NCI-H2029 (cell line): Measurements from ENCODE around the gene TNIP2.
A peak's percentile ranks its signal among the peaks of the same experiment; 100 is the strongest.
"Not testable (repeated sequence)": the region's sequence is repeated elsewhere in the genome, so short reads cannot be mapped to it uniquely, and the experiment has no call there.

Experiments
- DNase-seq: peaks from one replicate; lab custom pipeline; 2025; lab: John Stamatoyannopoulos, UW

Gene TNIP2

DNA sequence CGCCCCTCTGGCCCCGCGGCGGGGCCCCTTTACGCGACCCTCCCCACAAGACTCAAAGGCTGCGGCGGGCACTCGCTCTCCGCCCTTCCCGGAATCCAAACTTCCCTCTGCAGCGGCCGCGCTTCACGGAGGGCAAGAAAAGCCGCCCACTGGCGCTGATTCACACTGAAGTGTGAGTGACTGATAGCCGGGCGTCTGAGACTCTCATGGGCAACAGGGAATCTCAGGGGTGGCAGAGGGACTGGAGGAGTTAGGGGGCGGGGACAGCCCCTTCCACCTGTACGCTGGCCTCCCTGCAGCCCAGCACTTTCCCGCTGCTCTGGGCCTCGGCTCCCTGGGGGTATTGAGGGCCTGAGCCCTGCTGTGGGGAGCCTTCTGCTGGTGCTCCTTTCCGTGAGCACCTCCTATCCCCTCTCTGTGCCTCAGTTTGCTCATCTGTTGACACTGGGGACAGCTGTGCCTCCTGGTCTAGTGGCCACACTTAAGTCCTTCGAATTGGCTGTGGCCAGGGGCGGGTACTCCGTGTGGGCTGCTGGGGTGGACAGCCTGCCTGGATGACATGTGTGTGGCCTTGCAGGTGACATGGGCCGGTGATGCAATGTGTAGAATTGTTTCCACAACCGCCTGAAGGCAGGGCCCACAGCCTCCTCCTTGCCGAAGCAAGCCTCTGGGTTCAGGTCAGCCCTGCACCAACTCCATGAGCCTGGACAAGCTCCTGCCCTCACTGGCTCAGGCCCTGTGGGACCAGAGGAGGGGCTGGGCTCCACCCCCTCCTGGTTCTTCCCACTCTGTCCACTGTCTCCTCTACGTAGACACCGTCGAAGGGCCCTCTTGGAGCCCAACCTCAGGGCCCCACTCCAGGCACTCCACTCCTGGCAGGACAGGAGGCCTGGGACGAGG lies 37.7 kb upstream of the TNIP2 start:
- no peak for DNase-seq

DNA sequence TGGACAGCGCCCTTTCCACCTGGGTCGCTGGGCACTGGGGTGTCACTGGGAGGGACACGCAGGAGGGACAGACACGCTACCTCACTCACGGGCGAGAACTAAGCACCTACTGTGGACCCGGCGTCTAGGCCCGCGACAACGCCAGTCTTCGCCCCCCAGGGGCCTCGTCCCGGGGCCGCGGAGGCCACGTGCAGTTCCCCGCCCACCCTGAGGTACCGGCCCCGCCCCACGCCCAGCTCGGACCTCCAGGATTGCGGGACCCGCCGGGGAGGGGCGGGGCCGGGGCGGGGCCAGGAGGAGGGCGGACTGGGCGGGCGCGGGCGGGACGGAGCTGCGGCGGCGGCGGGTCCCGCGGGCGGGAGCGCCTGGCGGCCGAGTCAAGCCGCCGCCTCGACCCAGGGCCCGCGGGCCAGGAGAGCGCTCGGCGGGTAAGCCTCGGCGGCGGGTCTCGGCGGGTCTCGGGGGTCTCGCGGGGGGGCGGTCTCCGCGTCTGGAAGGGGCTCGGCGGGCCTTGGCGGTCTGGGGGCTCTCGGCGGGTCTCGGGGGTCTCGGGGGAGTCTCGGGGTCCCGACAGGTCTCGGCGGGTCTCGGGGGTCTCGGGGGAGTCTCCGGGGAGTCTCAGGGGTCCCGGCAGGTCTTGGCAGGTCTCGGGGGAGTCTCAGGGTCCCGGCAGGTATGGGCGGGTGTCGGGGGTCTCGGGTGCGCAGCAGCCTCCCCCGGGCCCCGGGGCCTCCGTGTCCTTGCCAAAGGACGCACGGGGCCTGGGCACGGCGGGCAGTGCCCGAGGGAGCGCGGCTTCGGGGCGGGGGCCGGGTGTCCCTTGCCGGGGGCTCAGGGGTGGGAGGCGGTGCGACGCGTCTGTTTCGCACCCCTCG lies 36.8 kb upstream of the TNIP2 start, which contains the start of gene SH3BP2:
TSS of gene SH3BP2 (plus strand) at position 375 of the 875 bp plus-strand sequence. CDS start 27,533 bp downstream, outside the sequence.
- DNase-seq, result peak; percentile 24

DNA sequence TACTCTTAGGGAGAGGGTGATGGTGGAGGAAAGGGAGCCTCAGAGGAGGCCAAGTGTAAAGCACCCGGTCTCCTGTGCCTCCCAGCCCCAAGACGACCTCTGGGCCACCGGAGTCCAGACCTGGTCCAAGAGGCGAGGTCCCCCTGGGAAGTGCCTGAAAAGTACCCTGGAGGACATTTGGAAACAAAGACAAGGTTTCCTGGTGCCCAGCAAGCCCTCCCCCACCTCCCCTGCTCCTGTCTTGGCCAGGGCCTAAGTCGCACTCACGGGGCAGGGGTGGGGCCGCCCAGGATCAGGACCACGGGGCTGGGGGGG lies 36.2 kb upstream of the TNIP2 start:
- DNase-seq, result no peak

DNA sequence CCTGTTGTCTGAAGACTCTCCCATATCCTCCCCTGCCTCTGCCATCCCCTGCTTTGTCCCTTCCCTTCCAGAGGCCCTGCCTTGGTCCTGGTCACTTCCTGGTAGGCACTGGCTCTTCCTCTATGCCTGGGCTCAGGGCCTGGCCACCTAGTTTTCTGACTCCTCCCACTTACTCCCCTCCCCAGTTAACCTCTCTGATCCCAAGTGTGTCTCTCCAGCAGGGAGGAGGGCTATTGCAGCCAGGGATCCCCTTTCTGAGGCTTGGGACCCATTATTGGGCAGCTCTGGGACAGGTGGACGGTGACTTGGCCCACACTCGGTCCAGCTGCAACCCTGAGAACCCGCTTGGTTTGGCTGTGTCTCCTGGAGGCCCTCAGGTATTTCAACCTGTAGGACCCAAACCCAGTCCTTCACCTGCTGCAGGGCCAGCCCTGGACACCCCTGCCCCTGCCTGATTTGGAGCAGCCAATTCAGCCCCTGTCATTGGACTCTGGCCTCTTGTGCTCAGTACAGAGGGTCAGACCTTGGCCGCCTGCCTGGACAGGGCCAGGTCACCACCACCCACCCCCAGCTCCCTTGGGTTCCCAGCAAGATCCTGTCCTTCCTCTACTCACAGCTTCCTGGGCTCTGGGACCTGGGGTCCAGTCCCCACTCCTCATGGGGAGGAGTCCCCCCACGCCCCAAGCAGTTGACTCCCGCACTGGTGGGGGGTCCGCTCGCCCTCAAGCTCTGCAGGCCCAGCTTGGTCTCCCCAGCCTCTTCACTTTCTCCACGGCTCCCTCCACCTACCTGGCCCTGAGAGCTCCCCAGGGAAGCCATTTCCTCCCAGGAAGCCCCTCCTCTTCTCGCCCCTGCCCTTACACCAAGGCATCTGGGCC lies 35.6 kb upstream of the TNIP2 start:
- DNase-seq, result no peak

DNA sequence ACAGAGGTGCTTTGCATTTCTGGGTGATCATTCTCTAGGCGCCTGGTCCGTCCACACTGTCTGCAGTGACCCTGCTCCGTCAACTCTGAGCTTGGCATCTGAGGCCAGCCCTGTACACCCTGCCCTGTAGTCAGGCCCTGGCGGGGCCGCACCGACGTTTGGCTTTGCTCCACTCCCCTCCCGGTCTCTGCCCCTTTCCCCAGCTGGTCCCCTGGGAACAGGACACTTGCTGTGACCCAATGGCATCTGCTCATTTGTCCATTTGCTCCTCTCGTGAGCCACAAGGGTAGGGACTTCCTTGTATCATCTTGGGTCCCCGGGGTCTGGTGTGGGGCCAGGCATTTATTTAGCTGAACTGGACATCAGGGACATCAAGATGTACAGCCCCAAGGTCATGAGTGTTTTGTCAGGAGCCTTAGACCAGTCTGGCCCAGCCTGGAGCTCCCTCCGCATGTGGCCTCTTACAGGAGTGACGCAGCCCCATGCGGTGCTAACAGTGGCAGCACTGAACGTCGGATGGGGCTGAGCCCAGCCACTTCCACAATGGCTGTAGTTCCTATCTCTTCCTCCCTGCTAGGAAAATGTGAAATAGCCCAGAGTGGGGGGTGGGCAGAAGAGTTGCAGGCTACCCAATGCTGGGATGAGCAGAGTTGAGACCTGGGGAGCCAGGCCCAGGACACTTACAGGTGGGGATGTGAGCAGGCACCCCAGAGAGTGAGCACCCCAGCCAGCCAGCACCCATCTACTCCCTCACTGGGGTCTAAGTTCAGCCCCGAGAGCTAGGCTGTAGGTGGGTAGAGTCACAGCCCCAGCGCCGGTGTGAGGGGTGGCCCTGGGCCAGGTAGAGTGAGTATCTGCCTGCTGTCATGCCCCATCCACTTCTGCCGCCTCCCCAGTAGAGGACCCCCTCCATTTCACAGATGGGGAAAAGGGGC lies 34.7 kb upstream of the TNIP2 start:
- no peak for DNase-seq

DNA sequence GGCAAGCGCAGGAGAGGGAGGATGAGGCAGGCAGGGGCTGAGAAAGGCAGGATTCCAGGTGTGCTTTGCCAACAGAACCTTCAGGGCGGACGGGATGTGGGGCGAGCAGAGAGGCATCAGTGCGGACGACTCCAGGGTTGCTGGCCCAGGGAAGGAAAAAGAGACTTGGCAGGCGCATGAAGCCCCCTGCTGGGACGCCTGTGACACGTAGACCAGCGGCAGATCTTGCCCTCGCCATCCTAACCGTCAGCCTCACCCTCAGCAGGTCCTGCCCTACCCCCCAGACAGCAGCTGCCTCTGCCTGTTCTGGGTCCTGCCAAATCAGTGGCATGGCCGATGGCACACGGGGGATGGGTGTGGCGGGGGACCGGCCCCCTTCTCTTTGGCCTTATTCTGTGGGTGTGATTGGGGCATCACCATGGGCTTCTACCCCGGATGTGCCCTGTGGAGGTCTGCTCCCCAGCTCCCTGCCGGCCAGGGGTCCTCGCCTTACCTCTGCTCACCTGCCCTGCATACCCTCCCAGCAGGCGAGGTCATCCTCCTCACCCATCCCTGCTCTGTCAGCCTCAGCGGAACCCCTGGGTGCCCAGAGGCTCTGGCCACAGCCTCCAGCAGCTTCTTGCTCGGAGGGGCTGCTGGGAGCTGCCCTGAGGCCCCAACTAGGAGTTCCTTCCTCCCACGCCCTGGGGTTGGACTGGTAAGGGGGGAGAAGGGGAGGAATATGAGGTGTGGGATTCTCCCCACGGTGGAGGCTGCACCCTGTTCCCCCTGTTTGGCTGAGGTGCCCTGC lies 33.9 kb upstream of the TNIP2 start:
- no peak for DNase-seq

DNA sequence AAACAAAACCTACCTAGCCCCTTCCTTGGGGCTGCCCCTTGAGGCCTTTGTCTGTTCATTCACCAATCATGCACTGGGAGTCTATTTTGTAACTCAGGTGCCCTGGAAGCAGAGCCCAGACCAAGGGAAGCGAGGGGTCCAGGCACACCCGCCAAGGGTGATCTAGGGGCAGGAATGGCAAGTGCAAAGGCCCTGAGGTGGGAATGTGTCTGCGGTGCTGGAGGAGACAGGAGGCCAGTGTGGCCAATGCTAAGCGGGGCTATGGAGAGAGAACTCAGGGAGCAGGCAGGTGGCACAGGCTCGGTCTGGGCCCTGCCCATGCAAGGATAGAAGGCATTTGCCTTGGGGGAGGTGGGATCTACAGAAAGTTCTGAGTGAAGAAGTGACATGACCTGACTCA lies 33.2 kb upstream of the TNIP2 start:
- DNase-seq, result no peak

DNA sequence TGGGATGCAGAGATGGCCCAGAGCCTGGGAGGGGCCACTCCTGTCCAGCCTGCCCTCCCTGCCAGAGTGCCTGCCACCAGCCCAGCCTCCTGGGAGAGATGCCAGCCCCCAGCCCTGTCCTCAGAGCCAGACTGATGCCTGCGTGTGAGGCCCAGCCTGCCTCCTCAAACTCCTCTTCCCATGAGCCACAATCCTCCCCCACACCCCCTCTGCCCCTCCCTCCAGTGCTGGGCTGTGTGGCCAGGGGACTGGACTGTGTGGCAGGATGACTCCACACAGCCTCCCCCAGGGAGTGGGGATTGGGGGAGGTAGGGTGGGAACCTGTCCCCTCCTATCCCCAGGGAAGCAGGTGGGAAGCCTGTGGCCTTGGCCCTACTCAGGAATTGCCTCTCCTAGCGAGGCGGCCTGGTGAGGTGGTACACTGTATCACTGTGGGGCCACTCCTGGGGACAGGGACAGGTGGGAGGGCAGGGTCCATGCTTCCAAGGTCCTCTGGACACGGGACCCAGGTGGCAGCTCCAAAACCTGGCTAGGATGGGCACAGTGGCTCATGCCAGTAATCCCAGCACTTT lies 32.5 kb upstream of the TNIP2 start:
- DNase-seq, result no peak

DNA sequence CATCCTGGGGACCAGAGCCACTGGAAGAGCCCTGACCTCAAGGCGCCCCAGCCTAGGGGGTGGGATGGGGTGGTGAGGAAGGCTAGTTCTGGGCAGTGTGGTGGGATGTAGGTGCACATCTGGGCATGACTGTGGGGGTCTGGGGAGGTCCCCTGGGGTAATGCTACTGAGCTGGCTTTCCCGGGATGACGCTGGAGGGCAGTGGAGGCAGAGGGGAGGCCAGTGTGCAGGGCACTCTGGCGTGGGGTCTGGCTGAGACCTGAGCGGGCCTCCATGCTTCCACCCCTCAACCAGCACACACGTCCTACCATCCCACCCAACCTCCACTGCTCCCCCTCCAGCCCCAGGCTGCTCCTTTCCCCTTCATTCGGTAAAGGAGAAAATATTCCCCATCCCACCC lies 32.0 kb upstream of the TNIP2 start:
- DNase-seq, result no peak

DNA sequence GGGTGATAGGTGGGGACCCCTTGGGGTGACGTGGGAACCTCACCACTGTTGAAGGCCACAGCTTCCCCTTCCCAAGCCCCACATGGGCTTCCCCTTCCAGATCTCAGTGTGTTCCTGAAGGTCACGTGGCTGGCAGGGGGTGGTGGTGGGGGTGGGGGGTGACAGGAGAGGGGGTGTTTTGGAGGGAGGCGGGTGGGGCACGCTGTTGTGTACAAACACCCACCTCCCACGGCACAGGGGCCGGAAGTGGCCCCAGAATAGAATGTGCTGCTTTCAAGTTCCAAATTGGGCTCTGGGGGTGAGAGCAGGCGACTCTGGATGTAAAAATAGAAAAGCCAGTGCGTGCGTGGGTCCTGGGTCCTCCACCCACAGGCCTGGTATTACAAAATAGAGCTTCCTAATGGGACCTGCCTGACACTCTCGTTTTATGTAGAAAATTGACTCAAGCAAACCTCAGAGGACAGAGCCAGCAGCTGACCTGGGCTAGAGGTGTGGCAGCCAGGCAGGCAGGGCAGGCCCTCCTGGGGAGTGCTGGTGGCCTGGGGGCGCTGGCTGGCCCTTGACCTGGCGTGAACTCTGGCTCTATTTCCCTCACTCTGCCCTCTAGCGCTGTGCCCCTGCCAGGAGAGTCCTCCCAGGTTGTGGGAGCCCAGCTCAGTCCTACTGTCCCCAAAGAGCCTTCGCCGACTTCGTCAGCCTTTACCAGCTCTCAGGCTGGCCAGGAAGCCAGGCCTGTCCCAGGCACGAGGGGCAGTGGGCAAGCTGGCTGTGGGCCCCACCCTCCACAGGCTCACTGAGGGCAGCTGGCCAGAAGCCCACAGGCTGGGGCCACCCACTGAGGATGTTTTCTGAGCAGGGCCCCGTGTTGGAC lies 31.3 kb upstream of the TNIP2 start:
- no peak for DNase-seq

DNA sequence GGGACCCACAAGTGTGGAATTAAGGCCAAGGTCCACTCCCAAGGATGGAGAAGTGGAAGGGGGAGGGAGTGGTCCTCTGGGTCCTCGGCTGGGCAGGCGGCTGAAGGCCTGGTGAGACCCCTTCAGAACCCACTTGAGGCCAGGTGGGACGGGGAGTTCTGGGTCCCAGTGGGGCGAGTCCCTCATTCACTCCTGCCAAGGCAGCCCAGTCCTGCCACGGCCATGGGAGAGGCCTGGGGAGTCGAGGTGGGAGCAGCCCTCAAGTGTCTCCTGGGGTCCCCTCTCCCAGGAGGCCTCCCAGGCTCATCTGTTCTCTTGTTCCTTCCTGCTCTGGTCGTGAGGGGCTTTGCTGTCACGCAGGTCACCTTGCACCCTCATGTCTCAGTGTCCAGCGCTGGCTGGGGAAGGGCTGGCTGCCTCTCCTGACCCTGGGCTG lies 30.7 kb upstream of the TNIP2 start:
- DNase-seq, result no peak

DNA sequence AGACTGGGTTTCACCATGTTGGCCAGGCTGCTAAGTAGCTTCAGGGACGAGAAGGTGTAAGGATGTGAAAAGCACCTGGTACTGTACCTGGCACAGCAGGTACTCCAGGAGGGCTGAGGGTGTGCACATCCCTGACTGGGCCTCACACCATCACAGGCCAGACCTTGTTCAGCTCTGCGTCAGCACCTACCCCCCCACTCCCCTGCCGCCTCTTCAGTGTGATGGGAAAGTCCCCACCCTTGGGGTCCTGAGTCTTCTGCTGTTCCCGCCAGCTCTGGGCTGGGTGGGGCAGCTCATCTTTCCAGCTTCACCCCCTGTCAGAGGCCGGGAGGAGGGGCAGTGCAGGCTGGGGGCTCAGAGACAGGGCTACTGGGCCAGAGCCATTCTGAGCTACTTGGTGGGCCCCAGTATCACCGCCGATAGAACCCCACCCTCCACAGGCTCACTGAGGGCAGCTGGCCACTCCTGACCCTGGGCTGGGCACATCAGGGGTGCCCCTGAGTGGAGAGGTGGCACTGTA lies 30.1 kb upstream of the TNIP2 start:
- no peak for DNase-seq

DNA sequence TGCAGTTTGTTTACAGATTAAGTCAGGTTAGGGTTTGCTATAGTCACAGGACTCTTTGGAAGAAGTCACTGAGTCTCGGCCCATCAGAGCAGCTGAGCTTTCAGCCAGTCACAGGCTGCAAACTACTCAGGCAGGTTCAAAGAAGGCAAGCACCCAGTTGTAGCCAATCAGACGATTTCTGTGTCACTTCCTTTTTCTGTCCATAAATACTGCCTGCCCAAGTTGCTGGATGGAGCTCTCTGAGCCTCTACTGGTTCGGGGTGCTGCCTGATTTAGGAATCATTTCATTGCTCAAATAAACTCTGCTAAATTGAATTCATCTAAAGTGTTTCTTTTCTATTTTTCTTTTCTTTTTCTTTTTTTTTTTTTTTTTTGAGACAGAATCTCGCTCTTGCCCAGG lies 29.5 kb upstream of the TNIP2 start:
- DNase-seq, result no peak

DNA sequence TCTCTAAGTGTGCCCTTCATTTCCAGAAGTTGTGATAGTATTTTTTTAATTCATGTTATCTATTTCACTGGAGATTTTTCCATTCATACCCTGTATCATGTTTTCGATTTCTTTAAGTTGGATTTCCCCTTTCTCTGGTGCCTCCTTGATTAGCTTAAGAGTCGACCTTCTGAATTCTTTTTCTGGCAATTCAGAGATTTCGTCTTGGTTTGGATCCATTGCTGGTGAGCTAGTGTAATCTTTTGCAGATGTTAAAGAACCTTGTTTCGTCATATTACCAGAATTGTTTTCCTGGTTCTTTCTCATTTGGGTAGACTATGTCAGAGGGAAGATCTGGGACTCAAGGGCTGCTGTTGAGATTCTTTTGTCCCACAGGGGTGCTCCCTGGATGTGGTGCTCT lies 27.7 kb upstream of the TNIP2 start:
- no peak for DNase-seq

DNA sequence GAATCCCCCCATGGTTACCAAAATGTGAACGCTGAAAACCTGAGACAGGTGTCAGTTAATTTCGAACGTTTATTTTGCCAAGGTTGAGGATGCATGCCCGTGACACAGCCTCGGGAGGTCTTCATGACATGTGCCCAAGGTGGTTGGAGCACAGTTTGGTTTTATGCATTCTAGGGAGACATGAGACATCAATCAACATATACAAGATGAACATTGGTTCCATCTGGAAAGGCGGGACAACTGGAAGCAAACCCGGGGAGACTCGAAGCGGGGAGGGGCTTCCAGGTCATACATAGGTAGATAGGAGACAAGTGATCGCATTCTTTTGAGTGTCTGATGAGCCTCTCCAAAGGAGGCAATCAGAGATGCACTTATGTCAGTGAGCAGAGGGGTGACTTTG lies 25.8 kb upstream of the TNIP2 start:
- no peak for DNase-seq

DNA sequence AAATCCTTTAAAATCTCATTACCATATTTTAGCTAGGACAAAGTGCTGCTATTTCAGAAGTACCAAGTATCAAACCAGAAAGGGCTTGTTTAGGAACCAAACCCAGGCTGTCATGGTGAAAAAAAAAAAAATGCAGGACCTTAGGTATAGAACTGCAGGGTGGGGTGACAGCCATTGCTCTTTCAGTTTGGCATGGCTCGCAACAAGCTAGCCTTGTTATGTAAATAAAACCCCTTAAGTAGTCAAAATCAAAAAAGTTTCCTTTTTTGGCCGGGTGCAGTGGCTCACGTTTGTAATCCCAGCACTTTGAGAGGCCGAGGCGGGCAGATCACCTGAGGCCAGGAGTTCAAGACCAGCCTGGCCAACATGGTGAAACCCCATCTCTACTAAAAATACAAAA lies 24.5 kb upstream of the TNIP2 start:
- not testable (repeated sequence) for DNase-seq

DNA sequence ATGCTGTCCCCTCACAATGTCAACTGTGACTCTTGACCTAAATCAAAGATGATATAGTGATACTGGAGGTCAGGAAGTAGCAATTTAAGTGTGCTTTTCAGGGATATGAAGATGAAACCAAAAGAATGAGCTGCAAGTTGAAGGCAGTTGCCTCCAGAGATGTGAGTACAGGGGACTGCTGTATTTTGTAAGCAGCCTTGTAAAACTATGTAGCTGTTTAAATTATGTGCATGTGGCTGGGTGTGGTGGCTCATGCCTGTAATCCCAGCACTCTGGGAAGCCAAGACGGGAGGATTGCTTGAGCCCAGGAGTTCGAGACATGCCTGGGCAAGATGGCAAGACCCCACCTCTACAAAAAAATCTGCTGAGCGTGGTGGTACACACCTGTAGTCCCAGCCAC lies 15.1 kb upstream of the TNIP2 start:
- DNase-seq, result no peak

DNA sequence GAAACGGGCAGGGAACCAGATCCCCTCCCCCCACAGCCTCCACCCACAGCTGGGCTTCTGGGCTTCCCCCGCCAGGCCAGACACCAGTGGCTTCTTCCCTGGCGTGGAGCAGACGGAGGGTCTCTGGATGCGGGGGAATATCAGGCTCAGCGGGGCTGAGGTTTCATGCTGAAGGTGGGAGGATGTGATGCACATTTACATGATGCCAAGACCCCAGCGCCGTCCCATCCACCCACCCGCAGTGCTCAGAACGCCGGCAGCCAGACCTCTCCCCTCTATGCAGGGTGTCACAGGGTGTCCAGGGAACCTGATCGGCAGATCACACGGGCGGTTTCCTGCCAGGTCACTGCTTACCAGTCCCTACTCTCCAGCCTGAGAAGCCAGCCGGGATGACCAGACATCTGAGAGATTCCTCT lies 12.8 kb upstream of the TNIP2 start:
- DNase-seq, result no peak

DNA sequence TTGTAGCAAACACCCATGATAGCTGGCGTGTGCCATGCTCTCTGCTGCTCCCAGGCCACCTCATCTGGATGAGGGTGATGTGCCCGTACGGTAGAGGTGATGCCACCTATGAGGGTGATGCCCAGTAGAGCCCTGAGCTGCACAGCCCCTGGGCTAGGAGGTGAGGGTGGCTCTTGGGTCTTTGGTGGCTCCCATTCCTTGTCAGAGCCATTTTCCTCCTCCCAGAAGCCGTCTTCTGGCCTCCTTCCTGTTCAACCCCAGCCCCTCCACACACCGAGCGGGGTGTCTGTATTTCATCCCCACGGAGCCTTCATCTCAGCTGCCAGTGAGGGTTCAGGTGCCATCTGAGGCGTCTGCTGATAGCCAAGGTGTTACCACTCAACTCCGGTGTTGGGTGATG lies 12.0 kb upstream of the TNIP2 start:
- DNase-seq, result no peak
